HG03045 (cell line): ENCODE measurements around the gene USP17L10.
"Not testable (repeated sequence)": the region's sequence is repeated elsewhere in the genome, so short reads cannot be mapped to it uniquely, and the experiment has no call there.

ENCODE experiments used
- ATAC-seq: cut with Tn5 transposase; IDR thresholded peaks from one replicate; pipeline ENCODE4 v1.9.1; 2021; ENCODE audit warnings: mild to moderate bottlenecking, moderate library complexity; ENCODE audit not compliant: unreplicated experiment

USP17L10 gene, protein sequence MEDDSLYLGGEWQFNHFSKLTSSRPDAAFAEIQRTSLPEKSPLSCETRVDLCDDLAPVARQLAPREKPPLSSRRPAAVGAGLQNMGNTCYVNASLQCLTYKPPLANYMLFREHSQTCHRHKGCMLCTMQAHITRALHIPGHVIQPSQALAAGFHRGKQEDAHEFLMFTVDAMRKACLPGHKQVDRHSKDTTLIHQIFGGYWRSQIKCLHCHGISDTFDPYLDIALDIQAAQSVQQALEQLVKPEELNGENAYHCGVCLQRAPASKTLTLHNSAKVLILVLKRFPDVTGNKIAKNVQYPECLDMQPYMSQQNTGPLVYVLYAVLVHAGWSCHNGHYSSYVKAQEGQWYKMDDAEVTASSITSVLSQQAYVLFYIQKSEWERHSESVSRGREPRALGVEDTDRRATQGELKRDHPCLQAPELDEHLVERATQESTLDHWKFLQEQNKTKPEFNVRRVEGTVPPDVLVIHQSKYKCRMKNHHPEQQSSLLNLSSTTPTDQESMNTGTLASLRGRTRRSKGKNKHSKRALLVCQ

DNA sequence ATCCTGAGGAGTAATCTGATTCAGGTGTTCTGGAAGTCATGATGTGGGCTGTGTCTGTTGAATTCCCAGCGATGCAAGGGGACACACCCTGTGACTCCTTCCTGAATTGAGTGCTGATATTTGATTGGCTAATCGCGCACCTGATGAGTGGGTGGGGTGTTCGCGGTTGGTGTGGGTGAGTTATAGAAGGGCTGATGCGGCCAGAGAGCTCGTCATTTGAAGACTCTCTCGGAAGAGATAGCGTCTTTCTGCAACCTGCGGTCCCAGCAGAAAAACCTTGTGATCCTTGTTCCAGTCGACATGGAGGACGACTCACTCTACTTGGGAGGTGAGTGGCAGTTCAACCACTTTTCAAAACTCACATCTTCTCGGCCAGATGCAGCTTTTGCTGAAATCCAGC lies at the start of gene USP17L10:
TSS of gene USP17L10 (plus strand) at position 301 of the 400 bp plus-strand sequence. CDS start at position 301, 0 bp downstream.
- ATAC-seq: not testable (repeated sequence)

DNA sequence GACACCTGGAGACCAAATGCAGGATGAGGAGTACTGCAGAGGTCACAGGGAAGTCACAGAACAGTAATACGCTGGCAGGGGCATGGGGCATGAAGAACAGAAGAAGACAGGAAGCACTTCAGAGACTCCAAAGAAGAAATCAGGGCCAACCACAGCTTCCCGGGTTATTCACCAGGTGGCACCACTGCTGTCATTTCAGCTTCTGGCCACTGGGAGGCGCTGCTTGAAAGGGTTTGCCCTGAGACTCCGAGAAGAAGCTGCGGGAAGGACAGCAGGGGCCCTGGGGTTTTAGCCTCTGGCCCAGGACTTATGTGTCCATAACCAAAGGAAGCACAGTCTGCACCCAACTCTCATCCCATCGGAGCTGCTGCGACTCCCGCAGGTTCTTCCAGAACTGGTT lies 44.5 kb upstream of the USP17L10 start:
- not testable (repeated sequence) for ATAC-seq

DNA sequence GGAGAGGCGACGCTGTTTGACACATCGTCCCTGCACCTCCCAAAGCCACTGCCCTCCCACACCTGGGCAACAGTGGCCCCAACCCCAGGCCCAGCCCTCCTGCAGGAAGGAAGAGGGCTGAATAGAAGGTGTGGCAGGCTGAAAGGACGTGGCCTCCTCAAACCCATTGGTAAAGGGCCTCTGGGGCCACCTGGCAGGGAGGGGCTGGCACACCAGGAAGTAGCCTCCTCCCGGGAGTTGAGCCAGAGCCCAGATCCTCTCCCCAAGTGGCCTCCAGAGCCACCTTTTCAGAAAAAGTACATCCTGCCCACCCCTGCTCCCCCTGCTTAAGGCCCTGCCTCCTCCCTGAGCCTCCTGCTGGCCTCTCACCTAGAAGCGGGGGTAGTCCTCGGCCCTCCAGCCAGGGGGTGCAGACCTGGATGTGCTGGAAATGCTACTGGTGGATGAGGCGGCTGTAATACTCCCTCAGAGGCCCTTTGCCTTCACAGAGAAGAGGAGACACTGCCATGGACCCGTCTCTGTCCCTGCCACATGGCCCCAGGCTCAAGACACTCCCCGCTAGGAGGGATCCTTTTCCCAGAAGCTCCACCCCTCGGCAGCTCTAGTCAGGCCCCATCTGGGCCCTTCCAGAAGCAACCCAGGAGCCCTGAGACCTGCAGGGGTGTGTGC lies 40.5 kb upstream of the USP17L10 start, which contains the start of gene FAM90A26:
TSS of gene FAM90A26 (plus strand) at position 619 of the 669 bp plus-strand sequence. CDS start 2,764 bp downstream, outside the sequence.
- ATAC-seq: not testable (repeated sequence)

DNA sequence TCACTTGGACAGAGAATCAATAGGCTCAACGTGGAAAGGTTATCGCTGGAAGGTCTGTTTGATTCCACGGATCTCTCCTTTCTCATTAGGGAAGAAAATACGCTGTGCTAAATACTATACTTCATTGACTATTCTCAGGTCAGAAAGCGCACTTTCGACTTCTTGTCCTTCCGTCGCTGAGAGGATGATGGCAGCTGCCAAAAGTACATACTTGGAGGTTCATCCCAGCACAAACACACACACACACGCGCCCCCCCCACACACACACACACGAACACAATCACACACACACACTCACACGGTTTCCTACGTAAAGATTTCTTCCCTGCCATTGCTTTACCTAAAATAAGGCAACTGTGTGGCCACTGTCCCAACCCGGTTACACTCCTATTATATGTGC lies 4.2 kb downstream of the USP17L10 start:
- ATAC-seq: not testable (repeated sequence)

DNA sequence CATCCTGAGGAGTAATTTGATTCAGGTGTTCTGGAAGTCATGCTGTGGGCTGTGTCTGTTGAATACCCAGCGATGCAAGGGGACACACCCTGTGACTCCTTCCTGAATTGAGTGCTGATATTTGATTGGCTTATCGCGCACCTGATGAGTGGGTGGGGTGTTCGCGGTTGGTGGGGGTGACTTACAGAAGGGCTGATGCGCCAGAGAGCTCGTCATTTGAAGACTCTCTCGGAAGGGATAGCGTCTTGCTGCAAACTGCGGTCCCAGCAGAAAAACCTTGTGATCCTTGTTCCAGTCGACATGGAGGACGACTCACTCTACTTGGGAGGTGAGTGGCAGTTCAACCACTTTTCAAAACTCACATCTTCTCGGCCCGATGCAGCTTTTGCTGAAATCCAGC lies 4.6 kb downstream of the USP17L10 start, which contains the start of gene USP17L11:
TSS of gene USP17L11 (plus strand) at position 301 of the 400 bp plus-strand sequence. CDS start at position 301, 0 bp downstream.
- ATAC-seq: not testable (repeated sequence)

DNA sequence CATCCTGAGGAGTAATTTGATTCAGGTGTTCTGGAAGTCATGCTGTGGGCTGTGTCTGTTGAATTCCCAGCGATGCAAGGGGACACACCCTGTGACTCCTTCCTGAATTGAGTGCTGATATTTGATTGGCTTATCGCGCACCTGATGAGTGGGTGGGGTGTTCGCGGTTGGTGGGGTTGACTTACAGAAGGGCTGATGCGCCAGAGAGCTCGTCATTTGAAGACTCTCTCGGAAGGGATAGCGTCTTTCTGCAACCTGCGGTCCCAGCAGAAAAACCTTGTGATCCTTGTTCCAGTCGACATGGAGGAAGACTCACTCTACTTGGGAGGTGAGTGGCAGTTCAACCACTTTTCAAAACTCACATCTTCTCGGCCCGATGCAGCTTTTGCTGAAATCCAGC lies 9.4 kb downstream of the USP17L10 start, which contains the start of gene USP17L12:
TSS of gene USP17L12 (plus strand) at position 301 of the 400 bp plus-strand sequence. CDS start at position 301, 0 bp downstream.
- not testable (repeated sequence) for ATAC-seq

DNA sequence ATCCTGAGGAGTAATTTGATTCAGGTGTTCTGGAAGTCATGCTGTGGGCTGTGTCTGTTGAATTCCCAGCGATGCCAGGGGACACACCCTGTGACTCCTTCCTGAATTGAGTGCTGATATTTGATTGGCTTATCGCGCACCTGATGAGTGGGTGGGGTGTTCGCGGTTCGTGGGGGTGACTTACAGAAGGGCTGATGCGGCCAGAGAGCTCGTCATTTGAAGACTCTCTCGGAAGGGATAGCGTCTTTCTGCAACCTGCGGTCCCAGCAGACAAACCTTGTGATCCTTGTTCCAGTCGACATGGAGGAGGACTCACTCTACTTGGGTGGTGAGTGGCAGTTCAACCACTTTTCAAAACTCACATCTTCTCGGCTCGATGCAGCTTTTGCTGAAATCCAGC lies 14.1 kb downstream of the USP17L10 start, which contains the start of gene USP17L13:
TSS of gene USP17L13 (plus strand) at position 301 of the 400 bp plus-strand sequence. CDS start at position 301, 0 bp downstream.
- ATAC-seq: not testable (repeated sequence)

DNA sequence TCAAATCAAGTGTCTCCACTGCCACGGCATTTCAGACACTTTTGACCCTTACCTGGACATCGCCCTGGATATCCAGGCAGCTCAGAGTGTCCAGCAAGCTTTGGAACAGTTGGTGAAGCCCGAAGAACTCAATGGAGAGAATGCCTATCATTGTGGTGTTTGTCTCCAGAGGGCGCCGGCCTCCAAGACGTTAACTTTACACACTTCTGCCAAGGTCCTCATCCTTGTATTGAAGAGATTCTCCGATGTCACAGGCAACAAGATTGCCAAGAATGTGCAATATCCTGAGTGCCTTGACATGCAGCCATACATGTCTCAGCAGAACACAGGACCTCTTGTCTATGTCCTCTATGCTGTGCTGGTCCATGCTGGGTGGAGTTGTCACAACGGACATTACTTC lies 19.8 kb downstream of the USP17L10 start:
- not testable (repeated sequence) for ATAC-seq

DNA sequence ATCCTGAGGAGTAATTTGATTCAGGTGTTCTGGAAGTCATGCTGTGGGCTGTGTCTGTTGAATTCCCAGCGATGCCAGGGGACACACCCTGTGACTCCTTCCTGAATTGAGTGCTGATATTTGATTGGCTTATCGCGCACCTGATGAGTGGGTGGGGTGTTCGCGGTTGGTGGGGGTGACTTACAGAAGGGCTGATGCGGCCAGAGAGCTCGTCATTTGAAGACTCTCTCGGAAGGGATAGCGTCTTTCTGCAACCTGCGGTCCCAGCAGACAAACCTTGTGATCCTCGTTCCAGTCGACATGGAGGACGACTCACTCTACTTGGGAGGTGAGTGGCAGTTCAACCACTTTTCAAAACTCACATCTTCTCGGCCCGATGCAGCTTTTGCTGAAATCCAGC lies 23.6 kb downstream of the USP17L10 start, which contains the start of gene USP17L15:
TSS of gene USP17L15 (plus strand) at position 301 of the 400 bp plus-strand sequence. CDS start at position 301, 0 bp downstream.
- not testable (repeated sequence) for ATAC-seq

DNA sequence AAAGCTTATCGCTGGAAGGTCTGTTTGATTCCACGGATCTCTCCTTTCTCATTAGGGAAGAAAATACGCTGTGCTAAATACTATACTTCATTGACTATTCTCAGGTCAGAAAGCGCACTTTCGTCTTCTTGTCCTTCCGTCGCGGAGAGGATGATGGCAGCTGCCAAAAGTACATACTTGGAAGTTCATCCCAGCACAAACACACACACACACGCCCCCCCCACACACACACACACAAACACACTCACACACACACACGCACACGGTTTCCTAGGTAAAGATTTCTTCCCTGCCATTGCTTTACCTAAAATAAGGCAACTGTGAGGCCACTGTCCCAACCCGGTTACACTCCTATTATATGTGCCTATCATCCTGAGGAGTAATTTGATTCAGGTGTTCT lies 28.0 kb downstream of the USP17L10 start:
- ATAC-seq: not testable (repeated sequence)

DNA sequence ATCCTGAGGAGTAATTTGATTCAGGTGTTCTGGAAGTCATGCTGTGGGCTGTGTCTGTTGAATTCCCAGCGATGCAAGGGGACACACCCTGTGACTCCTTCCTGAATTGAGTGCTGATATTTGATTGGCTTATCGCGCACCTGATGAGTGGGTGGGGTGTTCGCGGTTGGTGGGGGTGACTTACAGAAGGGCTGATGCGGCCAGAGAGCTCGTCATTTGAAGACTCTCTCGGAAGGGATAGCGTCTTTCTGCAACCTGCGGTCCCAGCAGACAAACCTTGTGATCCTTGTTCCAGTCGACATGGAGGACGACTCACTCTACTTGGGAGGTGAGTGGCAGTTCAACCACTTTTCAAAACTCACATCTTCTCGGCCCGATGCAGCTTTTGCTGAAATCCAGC lies 33.1 kb downstream of the USP17L10 start, which contains the start of gene USP17L17:
TSS of gene USP17L17 (plus strand) at position 301 of the 400 bp plus-strand sequence. CDS start at position 301, 0 bp downstream.
- ATAC-seq: not testable (repeated sequence)

DNA sequence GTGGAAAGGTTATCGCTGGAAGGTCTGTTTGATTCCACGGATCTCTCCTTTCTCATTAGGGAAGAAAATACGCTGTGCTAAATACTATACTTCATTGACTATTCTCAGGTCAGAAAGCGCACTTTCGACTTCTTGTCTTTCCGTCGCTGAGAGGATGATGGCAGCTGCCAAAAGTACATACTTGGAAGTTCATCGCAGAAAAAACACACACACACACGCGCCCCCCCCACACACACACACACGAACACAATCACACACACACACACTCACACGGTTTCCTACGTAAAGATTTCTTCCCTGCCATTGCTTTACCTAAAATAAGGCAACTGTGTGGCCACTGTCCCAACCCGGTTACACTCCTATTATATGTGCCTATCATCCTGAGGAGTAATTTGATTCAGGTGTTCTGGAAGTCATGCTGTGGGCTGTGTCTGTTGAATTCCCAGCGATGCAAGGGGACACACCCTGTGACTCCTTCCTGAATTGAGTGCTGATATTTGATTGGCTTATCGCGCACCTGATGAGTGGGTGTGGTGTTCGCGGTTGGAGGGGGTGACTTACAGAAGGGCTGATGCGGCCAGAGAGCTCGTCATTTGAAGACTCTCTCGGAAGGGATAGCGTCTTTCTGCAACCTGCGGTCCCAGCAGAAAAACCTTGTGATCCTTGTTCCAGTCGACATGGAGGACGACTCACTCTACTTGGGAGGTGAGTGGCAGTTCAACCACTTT lies 37.7 kb downstream of the USP17L10 start, which contains the start of gene USP17L18:
TSS of gene USP17L18 (plus strand) at position 678 of the 728 bp plus-strand sequence. CDS start at position 678, 0 bp downstream.
- not testable (repeated sequence) for ATAC-seq

DNA sequence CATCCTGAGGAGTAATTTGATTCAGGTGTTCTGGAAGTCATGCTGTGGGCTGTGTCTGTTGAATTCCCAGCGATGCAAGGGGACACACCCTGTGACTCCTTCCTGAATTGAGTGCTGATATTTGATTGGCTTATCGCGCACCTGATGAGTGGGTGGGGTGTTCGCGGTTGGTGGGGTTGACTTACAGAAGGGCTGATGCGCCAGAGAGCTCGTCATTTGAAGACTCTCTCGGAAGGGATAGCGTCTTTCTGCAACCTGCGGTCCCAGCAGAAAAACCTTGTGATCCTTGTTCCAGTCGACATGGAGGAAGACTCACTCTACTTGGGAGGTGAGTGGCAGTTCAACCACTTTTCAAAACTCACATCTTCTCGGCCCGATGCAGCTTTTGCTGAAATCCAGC lies 42.6 kb downstream of the USP17L10 start, which contains the start of gene USP17L19:
TSS of gene USP17L19 (plus strand) at position 301 of the 400 bp plus-strand sequence. CDS start at position 301, 0 bp downstream.
- ATAC-seq: not testable (repeated sequence)

DNA sequence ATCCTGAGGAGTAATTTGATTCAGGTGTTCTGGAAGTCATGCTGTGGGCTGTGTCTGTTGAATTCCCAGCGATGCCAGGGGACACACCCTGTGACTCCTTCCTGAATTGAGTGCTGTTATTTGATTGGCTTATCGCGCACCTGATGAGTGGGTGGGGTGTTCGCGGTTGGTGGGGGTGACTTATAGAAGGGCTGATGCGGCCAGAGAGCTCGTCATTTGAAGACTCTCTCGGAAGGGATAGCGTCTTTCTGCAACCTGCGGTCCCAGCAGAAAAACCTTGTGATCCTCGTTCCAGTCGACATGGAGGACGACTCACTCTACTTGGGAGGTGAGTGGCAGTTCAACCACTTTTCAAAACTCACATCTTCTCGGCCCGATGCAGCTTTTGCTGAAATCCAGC lies 47.4 kb downstream of the USP17L10 start, which contains the start of gene USP17L20:
TSS of gene USP17L20 (plus strand) at position 301 of the 400 bp plus-strand sequence. CDS start at position 301, 0 bp downstream.
- not testable (repeated sequence) for ATAC-seq
